DMS53 treated with DMSO at 0.1 percent for 48 hours (cell line): ENCODE results near the gene CHPF2.

Source experiments
- DNase-seq: peaks from one replicate; lab custom pipeline; 2025; ENCODE audit not compliant: unreplicated experiment; lab: John Stamatoyannopoulos, UW

The CHPF2 gene

GRCh38 chr7:151232091-151232916 is at the start of gene CHPF2:
TSS of gene CHPF2 (plus strand) at chr7:151232483. CDS start at chr7:151234012, 1,529 bp downstream.
- DNase-seq = peak; percentile 84

DNA sequence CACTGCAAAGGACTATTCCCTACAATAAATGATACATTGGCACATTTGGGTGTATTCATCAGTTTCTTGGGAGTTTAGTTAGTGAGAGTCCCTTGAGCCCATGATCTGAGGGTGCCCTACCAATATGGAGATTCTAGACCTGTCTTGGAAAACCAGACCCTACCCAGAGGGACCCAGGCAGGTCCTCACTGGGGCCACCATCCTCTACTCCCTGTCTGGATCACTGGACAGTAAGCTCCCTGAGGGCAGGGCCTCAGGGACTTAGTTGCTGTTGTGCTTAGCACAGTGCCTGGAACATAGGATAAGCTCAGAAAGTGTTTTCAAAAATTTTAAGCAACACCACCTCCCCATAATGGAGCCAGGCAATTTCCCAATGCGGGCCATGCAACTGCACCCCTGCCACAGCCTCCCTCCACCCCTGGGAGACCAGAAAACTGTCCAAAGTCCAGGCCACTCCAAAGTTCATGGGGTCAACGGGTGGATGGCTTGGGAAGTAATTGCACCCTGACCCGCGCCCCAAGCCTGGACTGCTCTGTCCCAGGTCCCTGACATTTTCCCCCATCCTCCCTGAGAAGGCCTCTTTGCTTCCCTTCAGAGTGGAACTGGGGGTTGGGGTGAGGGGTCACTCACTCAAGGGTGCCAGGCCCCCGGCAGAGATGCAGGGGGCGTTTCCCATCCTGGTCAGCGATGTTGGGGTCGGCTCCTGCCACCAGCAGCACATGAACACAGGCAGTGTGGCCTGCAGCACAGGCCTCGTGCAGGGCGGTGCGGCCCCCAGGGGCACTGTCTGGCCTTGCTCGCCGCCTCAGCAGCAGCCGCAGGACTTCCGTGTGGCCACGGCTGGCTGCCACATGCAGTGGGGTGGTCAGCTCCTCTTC is 46.3 kb upstream of the CHPF2 start:
- no peak for DNase-seq

- DNase-seq = no peak
Measured at GRCh38 chr7:151186640-151187408, 45.5 kb upstream of the CHPF2 start, which contains the start of gene ASB10. TSS of gene ASB10 (minus strand) at chr7:151187250. CDS start at chr7:151187130, 120 bp downstream.

DNA sequence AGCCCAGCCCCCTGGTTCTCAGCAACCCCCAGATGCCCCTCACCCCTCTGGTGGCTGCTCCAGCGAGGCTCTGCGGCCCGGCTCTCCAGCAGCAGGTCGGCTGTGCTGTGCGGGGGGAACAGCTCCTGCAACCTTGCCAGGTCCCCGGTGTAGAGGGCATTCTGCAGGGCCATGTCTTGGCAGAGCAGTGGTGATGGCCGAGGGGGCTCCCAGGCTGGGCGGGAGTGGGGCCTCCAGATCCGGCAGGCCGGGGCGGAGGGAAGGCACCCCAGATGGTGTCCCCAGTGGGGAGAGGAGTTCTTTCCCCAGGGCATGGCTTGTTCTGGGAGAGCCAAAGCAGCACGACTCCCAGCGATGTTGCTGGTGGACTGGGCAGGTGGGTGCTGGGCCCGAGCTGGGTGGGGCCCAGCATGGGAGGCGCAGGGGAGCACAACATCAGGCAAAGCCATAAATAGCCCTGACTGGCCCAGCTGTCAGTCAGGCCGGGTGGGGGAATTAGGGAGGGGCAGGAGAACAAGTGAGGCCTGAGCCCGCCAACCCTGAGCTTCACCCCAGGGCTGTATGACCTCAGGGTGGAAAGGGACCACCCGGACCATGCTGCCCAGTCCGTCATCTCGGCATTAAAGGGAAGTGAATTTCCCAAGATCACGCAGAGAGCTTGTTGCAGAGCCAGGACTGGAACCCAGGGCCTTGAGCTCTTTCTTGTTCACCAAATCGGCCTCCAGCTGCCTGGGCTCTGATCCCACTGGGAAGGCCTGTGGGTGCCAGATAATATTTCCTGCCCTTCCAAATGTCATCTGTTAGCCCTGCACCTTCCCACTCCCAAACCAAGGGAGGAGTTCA is 44.7 kb upstream of the CHPF2 start:
- no peak for DNase-seq

GRCh38 chr7:151188252-151188542 is 44.1 kb upstream of the CHPF2 start:
- no peak for DNase-seq

- DNase-seq = no peak
Measured at GRCh38 chr7:151189038-151189437, 43.2 kb upstream of the CHPF2 start.

GRCh38 chr7:151191544-151191943 is 40.7 kb upstream of the CHPF2 start:
- no peak for DNase-seq

DNA sequence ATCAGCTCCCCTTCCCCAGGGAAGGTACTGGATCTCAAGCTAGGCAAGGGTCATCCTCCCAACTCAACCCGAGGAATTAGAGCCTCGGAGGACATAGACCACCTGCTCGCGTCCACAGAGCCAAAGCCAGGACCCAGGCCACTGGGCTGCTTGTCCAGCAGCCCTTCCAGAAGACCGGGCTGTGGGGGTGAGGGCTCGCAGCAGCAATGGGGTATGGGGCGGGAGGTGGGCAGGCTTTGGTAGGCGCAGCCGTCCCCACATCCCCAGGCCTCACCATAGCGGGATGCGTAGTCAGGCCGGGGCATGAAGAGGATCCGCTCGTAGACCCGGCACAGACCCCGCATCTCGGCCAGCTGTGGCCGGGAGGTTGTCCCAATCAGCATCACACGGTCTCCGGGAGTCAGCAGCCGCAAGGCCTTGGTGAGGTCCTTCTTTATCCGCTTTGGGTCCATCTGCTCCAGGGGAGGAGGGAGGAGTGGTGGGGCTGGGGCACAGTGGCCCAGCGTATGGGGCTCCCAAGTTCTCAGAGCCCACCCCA is 40.2 kb upstream of the CHPF2 start:
- DNase-seq = no peak

GRCh38 chr7:151193203-151193978 is 38.9 kb upstream of the CHPF2 start:
- DNase-seq = no peak

GRCh38 chr7:151194188-151194587 is 38.1 kb upstream of the CHPF2 start:
- DNase-seq = no peak

DNA sequence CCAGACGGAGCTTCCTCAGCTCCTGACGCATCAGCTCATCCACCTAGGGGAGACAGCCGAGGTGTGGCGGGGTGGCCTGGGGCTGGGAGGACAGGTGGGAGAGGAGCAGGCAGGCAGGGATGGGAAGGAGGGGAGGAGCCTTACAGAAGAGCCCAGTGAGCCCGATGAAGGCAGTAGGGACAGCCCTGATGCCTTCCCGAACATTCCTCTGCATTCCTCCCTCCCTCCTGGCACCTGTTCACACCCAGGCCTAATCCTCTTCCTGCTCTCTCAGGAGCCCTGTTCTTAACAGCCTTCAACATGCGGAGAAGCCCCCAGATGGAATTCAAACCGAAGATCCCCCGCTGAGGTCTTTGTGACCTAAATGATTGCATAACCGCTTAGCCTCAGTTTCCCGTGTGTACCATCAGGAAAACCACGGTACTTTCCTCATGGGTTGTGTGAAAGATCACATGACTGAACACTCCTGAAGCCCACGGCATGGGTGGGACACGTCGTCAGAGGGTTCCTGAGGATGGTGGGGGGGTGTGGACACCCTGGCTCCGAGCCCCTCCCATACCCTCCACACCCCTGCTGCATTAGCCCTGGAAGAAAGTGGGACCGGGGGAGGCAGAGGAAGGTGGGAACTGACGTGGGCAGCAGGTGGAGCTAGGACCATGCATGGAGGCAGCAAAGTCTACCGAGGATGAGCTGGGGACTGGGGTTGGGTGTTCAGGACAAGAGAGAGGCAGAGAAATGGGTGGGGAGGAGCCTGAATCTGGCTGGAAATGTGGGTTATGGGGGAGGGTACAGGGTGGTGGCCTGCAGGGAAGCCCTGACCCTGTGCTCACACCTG is 36.5 kb upstream of the CHPF2 start:
- DNase-seq = no peak

GRCh38 chr7:151197932-151198331 is 34.4 kb upstream of the CHPF2 start:
- DNase-seq = no peak

GRCh38 chr7:151198945-151199848 is 33.1 kb upstream of the CHPF2 start:
- DNase-seq = no peak

- DNase-seq = no peak
Measured at GRCh38 chr7:151201344-151201743, 30.9 kb upstream of the CHPF2 start.

GRCh38 chr7:151201751-151202150 is 30.5 kb upstream of the CHPF2 start:
- DNase-seq = no peak

DNA sequence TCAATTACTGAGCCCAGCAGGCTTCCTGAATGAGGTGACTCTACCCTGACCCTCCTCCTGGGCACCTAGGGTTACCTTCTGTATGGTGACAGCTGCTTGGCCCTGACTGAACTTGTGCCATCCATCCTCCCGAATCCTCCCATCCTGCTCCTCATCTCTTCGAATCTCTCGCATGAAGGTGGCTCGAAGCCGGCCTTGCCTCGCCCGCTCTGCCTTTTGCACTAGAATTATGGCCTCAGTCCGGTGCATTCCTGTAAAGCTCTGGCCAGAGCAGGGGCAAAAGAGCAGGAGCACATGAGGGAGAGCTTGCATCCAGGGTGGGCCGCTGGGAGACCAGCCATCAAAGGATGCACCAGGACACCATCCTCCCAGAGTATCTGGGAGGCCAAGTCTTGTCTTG is 29.4 kb upstream of the CHPF2 start:
- no peak for DNase-seq

- DNase-seq = peak; percentile 38
Measured at GRCh38 chr7:151204383-151205032, 27.8 kb upstream of the CHPF2 start.
